NCI-H1417 treated with DMSO at 0.1 percent for 48 hours (cell line): ENCODE measurements around the gene ZNF564.
"Not testable (repeated sequence)": the region's sequence is repeated elsewhere in the genome, so short reads cannot be mapped to it uniquely, and the experiment has no call there.

Experiments used
- DNase-seq: peaks from one replicate; lab custom pipeline; 2025; lab: John Stamatoyannopoulos, UW

The ZNF564 gene

DNA sequence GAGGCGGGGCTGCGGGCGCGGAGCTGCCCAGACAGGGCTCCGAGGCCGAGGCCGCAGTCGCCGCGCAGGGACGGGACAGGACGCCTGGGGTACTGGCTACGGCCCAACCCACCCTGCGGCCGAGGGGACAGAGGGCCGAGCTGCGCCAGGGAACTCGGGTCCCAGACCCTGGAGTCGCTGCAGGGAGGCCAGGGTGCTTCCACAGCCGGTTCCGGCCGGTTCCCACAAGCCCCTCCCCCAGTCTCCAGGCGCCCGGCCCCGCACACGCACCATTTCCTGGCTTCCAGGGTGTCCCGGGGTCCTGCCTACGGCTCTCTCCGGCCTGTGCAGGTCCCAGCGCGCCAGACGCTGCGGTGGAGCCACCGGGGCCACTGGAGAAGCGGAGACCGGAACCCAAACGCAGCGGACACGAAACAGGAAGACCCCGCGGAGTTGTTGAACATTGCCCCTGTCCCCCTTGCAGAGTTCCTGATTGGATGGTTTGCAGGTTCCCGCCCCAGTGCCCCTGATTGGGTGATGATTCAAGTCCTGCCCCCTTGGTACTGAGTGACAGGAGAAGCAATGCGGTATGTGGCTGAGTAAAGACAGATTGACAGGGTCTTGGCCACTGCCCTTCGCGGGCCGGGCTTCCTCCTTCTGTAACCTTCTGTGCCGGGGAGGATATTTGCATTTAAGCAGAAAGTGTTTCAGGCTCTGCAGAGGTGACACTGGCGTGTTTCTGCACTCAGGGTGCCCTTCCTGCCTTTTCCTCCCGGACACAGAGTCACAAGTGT is at the start of gene ZNF564:
Gene ZNF564 (minus strand): TSS at position 423 of the 773 bp plus-strand sequence. CDS start 150 bp downstream, at position 273.
- DNase-seq = peak; percentile 99

DNA sequence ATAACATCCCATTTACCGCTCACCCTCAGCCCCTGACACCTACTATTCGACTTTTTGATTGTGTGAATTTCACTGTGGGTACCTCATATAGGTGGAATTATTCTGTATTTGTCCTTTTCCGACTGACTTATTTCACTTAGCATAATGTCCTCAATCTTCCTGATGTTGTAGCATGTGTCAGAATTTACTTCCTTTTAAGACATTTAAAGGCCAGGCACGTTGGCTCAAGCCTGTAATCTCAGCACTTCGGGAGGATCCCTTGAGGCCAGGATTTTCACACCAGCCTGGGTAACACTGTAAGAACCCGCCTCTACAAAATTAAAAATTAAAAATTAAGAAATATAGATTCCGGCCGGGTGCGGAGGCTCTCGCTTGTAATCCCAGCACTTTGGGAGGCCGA is 46.3 kb upstream of the ZNF564 start:
- DNase-seq = no peak

DNA sequence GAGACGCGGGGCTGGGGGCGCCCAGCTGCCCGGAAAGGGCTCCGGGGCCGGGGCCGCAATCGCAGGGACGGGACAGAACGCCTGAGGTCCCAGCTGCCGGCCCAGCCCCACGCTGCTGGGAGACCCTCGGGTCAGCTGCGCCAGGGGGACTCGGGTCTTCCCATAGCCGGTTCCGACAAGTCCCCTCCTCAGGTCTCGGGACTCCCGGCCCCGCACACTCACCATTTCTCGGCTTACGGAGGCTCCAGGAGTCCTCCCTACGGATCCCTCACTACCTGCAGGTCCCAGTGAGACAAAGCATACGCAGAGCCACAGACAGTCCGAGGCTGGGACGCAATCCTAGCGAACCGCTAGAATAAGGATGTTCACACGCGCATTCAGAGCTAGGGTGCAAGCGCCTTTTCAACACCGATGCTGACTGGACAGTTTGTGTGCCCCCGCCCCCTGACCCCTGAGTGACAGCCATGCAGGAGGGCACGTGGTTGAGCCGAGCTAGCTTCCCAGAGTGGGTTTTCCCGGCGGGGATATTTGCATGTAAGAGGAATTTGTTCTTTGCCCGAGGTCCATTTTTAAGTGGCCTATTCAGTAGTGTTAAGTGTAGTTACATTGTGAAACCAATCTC is 45.8 kb upstream of the ZNF564 start:
- no peak for DNase-seq

DNA sequence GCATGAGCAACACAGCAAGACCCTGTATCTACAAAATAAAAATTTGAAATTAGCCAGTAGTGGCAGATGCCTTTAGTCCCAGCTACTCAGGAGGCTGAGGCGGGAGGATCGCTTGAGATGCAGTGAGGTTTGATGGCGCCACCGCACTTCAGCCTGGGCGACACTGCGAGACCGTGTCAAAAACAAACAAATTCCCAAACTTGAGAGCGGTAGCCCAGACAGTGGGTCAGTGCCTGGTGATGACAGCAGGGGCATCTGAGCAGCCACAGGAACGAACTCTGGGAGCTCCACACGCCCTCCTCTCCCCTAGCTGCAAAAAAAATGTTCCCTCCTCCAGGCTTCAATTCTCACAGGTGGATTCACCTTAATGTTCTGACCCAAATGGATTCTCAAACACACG is 45.2 kb upstream of the ZNF564 start:
- DNase-seq = no peak

DNA sequence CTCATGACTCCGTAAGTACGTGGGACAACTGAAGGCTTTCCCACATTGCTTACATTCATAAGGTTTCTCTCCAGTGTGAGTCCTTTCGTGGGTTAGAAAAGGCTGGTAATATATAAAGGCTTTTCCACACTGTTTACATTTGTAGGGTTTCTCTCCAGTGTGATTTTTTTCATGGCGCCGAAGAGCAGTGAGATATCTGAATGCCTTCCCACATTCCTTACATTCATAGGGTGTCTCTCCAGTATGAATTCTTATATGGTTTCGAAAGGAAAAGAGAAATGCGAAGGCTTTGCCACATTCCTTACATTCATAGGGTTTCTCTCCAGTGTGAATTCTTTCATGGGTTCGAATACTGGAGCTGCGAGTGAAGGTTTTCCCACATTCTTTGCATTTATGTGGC is 29.8 kb upstream of the ZNF564 start:
- DNase-seq = no peak

DNA sequence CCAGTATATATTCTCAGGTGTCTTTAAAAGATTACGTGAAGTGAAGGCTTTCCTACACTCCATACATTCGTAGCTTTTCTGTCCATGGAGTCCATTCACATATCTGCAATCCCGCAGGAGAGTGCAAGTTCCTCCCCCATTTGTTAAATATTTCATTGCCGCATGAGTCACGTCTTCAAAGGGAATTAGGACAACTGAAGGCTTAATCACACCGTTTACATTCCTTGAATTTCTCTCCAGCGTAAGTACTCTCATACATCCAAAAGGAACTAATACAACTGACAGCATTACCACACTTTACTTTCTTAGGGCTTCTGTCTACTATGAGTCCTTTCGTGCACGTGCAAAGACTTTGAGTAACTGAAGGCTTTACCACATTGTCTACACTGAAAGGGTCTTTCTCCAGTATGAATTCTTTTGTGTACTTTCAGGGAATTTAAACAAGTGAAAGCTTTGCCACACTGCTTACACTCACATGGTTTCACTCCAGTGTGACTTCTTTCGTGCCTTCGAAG is 29.0 kb upstream of the ZNF564 start:
- DNase-seq = no peak

DNA sequence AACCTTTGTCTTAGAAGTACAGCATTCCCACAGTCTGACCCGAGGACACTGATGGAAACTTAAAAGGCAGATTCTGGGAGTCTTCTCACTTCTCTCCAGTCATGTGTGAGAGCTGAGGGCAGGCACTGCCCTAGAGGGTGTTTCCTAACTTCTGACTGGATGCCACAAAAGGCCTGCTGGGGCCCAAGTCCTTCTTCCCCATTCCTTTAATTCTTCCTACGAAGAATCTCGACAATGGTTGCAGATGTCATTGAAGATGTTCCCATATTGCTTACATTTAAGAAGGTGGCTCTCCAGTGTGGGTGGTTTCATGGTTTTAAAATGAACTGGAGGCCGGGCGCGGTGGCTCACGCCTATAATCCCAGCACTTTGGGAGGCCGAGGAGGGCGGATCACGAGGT is 27.4 kb upstream of the ZNF564 start:
- DNase-seq = no peak

DNA sequence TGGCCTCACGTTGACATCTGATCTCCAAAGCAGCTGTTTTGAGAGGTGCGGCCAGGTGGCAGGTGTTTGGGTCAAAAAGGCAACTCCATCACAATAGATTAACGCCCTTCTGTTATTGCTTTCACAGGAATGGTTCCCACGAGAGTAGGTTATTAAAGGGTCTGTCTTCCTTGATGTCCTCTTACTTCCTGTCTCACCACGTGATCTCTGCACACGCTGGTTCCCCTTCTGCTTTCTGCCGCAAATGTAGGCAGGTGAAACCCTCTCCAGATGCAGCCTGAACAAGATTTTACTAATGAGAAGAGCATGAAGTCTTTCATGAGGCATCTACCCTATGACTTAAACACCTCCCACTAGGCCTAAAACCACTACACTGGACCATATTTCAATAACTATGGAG is 22.8 kb upstream of the ZNF564 start:
- no peak for DNase-seq

DNA sequence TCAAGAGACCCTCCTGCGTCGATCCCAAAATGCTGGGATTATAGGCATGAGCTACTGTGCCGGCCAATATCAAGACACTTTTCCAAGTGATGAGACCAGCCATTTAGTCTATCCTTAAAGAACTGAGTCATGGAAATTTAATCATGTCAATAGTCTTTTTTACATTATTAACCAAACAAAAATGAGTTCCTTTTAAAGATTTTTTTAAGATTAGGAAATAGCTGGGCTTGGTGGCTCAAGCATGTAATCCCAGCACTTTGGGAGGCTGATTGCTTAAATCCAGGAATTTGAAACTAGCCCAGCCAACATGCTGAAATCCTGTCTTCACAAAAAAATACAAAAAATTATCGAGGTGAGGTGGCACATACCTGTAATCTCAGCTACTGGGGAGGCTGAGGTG is 16.7 kb upstream of the ZNF564 start:
- DNase-seq = no peak

DNA sequence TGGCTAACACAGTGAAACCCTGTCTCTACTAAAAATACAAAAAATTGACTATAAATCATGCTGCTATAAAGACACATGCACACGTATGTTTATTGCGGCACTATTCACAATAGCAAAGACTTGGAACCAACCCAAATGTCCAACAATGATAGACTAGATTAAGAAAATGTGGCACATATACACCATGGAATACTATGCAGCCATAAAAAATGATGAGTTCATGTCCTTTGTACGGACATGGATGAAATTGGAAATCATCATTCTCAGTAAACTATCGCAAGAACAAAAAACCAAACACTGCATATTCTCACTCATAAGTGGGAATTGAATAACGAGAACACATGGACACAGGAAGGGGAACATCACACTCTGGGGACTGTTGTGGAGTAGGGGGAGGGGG is 15.1 kb upstream of the ZNF564 start:
- not testable (repeated sequence) for DNase-seq

DNA sequence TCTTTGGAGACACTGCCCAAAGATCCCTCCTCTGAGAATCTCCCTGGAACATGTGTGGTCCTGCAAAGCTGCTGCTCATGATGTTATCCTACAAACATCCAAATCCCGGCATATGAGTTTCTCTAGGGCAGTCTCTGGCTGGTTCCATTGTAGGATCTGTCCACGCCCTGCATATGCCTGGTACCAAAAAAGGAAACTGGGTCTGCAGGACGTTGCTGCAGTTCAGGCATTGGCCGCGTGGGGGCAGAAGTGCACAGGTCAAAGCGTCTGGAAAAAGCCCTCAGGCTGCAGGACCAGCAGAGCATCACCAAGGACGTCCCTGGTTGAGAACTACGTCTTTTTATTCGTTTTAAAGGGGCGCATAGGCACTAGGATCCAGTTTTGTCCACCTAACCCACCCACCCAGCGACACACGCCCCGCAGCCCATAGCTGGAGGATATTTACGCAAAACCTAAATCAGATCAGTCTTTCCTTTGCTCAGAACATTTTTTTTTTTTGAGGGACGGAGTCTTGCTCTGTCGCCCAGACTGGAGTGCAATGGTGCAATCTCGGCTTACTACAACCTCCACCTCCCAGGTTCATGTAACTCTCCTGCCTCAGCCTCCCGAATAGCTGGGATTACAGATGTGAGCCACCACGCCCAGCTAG is 12.9 kb upstream of the ZNF564 start:
- DNase-seq = peak; percentile 37

DNA sequence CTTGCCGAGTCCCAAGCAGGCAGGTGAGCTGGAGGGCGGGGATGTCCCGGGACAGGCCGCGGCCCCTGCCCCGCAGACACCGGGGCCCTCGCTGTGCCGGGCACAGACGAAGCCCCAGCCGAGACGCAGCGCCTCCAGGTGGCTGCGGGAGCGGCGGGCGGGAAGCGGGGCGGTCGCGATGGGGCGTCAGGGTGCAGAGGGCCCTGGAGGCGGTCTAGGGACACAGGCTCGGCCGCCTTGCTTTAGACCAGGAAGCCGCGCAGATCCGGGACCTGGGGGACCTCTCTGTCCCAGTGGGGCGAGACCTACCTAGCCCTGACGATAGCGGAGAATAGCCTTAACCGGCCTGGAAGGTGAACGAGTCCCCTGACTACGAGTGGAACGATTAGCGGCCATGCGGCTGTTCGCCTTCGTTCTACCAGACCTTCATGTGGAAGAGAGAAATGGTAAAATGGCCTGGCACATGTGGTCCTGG is 4.2 kb upstream of the ZNF564 start:
- no peak for DNase-seq

DNA sequence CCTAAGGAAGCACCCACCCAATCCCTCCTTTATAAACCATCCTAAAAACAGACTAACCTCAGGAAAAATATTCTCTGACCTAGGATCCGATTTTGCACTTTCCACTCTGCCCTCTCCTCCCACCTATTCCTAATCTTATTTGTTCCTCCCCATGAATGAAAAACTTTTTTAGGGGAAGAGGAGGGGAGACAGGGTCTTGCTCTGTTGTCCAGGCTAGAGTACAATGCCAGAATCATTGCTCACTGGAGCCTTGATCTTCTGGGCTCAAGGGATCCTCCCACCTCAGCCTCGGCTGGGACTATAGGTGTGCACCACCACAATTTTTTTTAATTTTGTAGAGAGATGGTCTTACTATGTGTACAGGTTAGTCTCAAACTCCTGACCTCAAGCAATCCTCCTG is 4.4 kb downstream of the ZNF564 start:
- no peak for DNase-seq

DNA sequence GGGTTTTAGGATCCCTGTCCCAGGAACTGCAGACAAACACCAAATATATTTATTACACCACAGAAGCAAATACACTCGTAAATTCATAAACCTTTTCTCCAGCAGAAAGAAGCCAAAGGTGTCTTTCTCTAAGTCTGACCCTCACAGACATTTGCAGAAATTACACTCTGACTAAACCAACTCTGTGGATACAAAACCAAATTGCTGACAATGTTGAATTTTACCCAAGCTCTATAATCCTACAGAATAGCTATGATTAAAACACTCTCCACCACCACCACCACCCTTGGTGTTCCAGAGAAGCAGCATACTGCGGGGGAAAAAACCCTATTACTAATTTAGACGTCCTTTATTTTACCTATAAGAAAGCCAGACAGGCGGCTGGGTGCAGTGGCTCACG is 5.2 kb downstream of the ZNF564 start:
- no peak for DNase-seq

DNA sequence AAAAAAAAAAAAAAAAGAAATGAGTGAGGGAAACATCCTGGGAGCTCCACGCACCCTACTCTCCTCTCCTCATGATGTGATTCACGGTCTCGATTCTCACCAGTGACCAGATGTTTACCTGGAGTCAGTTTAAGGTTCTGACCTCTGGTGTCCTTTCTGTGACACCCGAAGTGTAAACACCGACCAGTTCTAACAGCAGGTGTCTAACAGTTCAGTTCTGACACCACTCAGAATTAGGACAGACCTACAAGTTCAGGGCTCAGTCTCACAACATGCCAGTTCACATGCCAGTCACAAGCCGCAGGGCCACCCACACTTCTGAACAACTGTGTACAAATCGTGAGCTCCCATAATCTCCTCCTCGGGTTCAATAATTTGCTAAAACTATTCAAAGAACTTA is 6.0 kb downstream of the ZNF564 start:
- DNase-seq = no peak

DNA sequence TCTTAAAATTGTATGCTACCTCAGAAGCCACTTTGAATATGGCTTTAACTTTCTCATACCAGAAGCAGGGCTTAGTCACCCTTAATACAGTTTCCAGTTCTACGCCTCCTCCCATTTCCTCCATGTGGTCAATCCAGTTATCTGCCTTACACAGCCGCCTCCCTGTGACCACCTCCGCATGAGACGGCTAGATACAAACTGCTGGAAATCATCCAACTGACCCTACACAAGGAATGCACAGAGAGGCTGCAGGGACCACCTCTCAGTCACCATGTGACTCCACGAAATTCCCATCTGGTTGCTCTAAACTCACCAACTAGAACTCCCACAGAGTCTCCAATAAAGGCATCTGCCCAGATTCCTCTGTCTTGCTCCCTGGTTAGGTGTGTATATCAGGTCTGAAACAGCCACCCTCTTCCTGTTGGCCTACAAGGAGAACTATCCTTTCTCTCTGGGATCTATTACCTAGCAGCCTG is 6.8 kb downstream of the ZNF564 start:
- no peak for DNase-seq

DNA sequence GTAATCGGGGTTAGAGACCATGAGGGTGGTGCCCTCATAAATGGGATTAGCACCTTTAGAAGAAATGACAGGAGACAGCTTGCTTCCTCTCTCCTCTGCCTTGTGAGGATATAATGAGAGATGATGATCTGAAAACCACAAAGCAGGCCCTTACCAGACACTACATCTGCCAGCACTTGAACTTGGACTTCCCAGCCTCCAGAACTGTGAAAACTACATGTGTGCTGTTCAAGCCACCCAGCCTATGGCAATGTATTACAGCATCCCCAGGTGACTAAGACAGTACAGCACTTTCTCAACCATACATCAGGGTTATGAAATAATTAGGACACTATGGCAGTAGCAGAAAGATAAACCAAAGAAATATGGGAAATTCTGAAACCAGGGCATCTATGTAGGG is 7.4 kb downstream of the ZNF564 start:
- no peak for DNase-seq

DNA sequence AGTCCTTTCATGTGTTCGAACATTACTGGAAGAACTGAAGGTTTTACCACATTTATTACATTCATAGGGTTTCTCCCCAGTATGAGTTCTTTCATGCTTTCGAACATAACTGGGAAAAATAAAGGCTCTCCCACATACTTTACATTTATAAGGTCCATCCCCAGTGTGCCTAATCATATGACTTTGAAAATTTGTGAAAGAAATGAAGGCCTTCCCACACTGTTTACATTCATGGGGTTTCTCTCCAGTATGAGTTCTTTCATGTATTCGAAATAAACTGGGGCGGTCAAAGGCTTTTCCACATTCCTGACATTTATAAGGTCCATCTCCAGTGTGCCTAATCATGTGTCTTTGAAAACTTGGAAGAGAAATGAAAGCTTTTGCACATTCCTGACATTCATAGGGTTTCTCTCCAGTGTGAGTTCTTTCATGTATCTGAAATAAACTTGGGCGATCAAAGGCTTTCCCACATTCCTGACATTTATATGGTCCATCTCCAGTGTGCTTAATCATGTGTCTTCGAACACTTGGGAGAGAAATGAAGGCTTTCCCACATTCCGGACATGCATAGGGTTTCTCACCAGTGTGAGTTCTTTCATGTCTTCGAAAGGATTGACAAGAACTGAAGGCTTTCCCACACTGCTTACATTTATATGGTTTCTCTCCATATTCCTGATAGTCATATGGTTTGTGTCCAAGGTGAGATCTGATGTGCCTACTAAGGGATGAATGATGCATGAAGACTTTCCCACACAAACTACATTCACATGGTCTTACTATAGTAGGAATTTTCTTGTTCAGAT is 24.0 kb downstream of the ZNF564 start:
- no peak for DNase-seq

DNA sequence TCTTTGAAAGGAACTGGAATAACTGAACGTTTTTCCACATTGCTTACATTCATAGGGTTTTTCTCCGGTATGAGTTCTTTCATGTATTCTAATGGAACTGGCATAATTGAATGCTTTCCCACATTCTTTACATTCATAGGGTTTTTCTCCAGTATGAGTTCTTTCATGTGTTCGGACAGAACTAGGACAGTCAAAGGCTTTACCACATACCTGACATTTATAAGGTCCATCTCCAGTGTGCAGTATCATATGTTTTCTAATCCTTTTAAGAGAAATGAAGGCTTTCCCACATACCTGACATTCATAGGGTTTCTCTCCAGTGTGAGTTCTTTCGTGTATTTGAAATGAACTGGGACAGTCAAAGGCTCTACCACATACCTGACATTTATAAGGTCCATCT is 24.7 kb downstream of the ZNF564 start:
- DNase-seq = no peak

DNA sequence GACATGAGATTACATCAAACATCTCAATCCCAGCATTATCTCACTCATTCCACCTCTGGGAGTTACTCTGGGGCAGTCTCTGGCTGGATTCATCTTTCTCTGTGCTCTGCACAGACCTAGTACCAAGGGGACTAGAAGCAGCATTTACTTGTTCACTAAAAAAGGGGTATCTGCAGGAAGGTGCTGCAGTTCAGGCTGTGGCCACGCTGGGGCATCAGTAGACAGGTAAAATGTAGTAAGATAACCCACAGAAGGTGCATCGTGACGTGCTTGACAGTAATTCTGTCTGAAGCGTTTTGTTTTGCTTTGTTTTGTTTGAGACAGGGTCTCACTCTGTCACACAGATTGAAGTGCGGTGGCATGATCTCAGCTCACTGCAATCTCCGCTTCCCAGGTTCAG is 29.3 kb downstream of the ZNF564 start:
- DNase-seq = no peak

DNA sequence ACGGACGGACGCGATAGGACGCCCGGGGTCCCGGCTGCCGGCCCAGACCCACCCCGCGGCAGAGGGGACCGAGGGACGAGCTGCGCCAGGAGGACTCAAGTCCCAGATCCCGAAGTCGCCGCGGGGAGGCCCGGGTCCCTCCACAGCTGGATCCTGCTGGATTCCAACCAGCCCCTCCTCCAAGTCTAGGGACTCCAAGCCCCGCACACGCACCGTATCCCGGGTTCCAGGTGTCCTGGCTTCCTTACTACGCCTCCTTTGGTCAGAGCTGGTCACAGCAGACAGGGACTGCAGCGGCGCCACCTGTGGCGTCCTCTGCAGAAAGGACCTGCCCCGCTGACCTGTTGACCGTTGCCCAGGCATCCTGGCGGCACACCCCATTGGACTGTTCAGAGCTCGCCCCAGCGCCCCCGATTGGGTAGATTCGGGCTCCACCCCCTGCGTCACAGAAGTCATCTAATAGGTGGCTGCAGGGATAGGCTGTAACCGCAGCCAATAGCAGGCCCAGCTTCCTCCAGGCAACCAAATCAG is 37.7 kb downstream of the ZNF564 start:
- DNase-seq = no peak

DNA sequence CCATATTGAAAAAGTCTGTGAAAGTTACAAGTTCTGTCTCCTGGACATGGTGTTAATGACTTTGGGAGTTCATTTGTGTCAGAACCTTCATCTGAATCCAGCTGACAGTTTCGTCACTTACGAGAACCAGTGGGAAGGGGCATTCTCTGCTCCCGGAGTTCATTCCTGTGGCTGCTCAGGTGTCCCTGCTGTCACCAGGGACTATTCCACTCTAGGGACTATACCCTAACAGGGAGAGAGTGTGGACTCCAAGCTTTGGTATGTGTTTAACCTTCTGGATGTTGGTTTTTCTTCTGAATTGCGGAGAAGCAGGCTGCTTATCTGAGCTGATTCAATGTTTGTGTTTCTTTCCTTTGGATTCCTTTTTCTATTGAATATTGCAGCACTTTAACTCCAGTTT is 54.2 kb downstream of the ZNF564 start:
- no peak for DNase-seq
